Measurements from ENCODE around the gene PAMR1.

- TF ChIP-seq CTCF (IDR thresholded peaks at IDR 0.05 in 4 of 5, conservative IDR thresholded peaks at IDR 0.05 in 1 of 5) (no peak), POLR2A (IDR thresholded peaks at IDR 0.05) (no peak)
Observed at GRCh38 chr11:35546317-35546716, 20.9 kb upstream of the PAMR1 start.
